ENCODE results near the gene LRTM2. TPM values are rescaled to one million over a fixed set of nuclear protein-coding genes. Genes with fewer than 3 reads are reported as not detected.

The LRTM2 gene
- total RNA-seq, 1 donor: not detected

DNA sequence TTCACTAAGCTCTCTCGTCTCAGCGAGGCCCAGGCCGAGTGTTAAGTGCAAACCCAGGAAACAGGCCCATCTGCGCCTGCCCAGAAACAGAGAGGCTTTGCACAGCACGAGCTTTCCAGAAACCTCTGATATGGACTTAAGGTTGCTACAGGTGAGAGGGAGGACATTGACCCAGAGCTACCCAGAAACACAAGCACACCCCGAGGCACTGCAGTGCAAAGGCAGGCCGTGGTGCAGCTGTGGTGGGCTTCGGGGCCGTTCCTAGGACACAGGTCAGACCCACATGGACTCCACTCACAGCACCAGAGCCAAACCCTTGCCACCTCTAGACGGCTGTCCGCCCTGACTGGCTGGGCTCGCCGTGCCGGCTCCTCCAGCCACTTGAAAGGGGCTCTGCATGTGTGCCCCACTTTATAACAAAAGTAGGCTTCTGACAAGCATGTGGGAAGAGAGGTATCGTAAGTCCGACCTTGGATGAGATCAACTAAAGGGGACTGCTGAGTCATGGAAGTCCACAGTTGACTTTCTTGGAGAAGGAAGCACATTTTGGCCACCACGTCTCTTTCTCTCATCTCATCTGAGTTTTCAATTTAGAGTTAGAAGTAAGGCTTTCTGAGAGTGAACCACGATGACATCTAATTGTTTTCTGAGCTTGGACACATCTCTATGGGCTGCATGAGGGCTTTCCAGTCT lies 59.9 kb downstream of the LRTM2 start:
- H2AFZ ChIP-seq (ENCODE audit: low read length): no peak overlapping the region
- no peaks in the 10 kb centered on the region for H3K9me3 ChIP-seq (ENCODE audit: low read depth, low read length)
- TF ChIP-seq, protein P1, sequence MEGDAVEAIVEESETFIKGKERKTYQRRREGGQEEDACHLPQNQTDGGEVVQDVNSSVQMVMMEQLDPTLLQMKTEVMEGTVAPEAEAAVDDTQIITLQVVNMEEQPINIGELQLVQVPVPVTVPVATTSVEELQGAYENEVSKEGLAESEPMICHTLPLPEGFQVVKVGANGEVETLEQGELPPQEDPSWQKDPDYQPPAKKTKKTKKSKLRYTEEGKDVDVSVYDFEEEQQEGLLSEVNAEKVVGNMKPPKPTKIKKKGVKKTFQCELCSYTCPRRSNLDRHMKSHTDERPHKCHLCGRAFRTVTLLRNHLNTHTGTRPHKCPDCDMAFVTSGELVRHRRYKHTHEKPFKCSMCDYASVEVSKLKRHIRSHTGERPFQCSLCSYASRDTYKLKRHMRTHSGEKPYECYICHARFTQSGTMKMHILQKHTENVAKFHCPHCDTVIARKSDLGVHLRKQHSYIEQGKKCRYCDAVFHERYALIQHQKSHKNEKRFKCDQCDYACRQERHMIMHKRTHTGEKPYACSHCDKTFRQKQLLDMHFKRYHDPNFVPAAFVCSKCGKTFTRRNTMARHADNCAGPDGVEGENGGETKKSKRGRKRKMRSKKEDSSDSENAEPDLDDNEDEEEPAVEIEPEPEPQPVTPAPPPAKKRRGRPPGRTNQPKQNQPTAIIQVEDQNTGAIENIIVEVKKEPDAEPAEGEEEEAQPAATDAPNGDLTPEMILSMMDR (IDR thresholded peaks at IDR 0.05; ENCODE audit: extremely low read depth, low read depth, low read length): no peak
- H3K4me2 ChIP-seq (ENCODE audit: insufficient read depth, low read length): no peak overlapping the region
- no peak overlapping the region for H3K4me3 ChIP-seq (ENCODE audit: insufficient read depth, low read length)
- peaks cover 57% of the 10 kb centered on the region for H3K27me3 ChIP-seq (ENCODE audit: insufficient read depth, low read length)
- H3K79me2 ChIP-seq (ENCODE audit: insufficient read depth, low read length): no peaks in the 10 kb centered on the region
- H3K36me3 ChIP-seq (ENCODE audit: insufficient read depth, low read length): no peaks in the 10 kb centered on the region
- no peaks in the 10 kb centered on the region for H3K4me1 ChIP-seq (ENCODE audit: insufficient read depth, low read length)
- no peak overlapping the region for H3K27ac ChIP-seq (ENCODE audit: low read depth, low read length)
- no peaks in the 10 kb centered on the region for H4K20me1 ChIP-seq (ENCODE audit: insufficient read depth, low read length)
- DNase-seq (ENCODE audit: insufficient read length, low spot score, missing footprints): no peak

DNA sequence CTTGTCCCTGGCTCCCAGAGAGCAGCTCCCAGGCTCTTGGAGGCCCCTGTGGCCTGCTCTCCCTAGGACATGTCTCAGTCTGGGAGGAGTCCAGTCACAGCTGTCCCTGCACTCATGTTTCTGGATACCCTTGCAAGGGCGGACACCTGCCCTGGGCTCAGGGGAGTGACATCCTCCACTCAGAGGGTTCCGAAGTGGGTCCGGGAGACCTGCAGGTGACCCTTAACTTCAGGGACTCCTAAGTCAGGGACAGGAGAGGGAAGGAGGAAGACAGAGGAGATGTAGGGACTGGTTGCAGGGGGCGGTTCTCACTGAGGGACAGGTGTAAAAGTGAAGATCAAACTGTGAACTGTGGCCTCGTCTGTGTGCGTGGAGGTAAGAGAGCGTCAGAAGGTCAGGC lies 60.5 kb downstream of the LRTM2 start:
- Histone ChIP-seq H3K4me1 (ENCODE audit: insufficient read depth, low read length) (no peaks in the 10 kb centered on the region), H3K27me3 (ENCODE audit: insufficient read depth, low read length) (peaks cover 58% of the 10 kb centered on the region), H3K79me2 (ENCODE audit: insufficient read depth, low read length) (no peaks in the 10 kb centered on the region), H3K9me3 (ENCODE audit: low read depth, low read length) (no peaks in the 10 kb centered on the region), H3K4me2 (ENCODE audit: insufficient read depth, low read length) (no peak overlapping the region), H3K27ac (ENCODE audit: low read depth, low read length) (no peak overlapping the region), H3K4me3 (ENCODE audit: insufficient read depth, low read length) (no peak overlapping the region), H2AFZ (ENCODE audit: low read length) (no peak overlapping the region), H3K36me3 (ENCODE audit: insufficient read depth, low read length) (no peaks in the 10 kb centered on the region), H4K20me1 (ENCODE audit: insufficient read depth, low read length) (no peaks in the 10 kb centered on the region)
- TF ChIP-seq, protein P1 (IDR thresholded peaks at IDR 0.05; ENCODE audit: extremely low read depth, low read depth, low read length): no peak
- no peak for DNase-seq (ENCODE audit: insufficient read length, low spot score, missing footprints)

DNA sequence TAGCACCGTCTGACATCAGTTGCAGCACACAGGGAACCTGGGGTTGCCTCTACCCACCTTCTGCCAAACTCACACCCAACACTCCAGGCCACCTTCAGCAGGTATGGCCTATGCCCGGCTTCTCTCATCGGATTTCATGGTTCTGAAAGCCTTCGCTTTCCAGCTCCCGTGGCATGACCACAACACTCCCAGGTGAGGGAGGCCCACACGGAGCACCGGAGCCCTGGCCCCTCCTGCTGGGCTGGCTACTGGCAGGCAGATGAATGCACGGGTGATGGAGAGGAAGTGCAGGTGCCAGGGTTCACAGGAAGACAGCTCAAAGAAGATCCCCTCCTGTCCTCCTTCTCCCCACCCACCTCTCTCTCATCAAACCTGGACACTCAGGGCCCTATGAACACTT lies 60.9 kb downstream of the LRTM2 start:
- no peaks in the 10 kb centered on the region for H3K9me3 ChIP-seq (ENCODE audit: low read depth, low read length)
- no peaks in the 10 kb centered on the region for H3K36me3 ChIP-seq (ENCODE audit: insufficient read depth, low read length)
- TF ChIP-seq, protein P1 (IDR thresholded peaks at IDR 0.05; ENCODE audit: extremely low read depth, low read depth, low read length): no peak
- peaks cover 57% of the 10 kb centered on the region for H3K27me3 ChIP-seq (ENCODE audit: insufficient read depth, low read length)
- no peak overlapping the region for H3K4me2 ChIP-seq (ENCODE audit: insufficient read depth, low read length)
- H3K4me1 ChIP-seq (ENCODE audit: insufficient read depth, low read length): no peaks in the 10 kb centered on the region
- no peak overlapping the region for H3K27ac ChIP-seq (ENCODE audit: low read depth, low read length)
- no peak overlapping the region for H2AFZ ChIP-seq (ENCODE audit: low read length)
- no peaks in the 10 kb centered on the region for H4K20me1 ChIP-seq (ENCODE audit: insufficient read depth, low read length)
- H3K4me3 ChIP-seq (ENCODE audit: insufficient read depth, low read length): no peak overlapping the region
- DNase-seq (ENCODE audit: insufficient read length, low spot score, missing footprints): no peak
- H3K79me2 ChIP-seq (ENCODE audit: insufficient read depth, low read length): no peaks in the 10 kb centered on the region

DNA sequence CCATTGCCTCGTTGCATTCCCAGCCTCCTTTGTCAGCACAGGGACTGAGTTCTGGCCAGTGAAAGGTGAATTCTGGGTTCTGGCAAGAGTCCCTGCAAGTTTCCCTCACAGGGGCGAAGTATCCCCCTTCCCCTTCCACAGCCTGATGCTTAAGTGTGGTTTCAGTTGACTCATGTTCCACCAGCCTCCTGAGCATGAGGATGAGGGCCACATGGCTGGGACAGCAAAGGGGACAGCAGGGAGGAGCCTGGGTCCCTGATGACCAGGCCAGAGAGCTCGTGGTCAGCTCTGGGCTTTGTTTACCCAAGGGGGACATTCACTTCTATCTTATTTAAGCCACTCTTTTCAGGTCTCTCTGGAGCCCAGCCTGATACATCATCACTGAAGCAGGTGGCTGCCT lies 61.6 kb downstream of the LRTM2 start:
- Histone ChIP-seq H3K4me3 (ENCODE audit: insufficient read depth, low read length) (no peak overlapping the region), H3K4me2 (ENCODE audit: insufficient read depth, low read length) (no peak overlapping the region), H3K79me2 (ENCODE audit: insufficient read depth, low read length) (no peaks in the 10 kb centered on the region), H3K4me1 (ENCODE audit: insufficient read depth, low read length) (no peaks in the 10 kb centered on the region), H4K20me1 (ENCODE audit: insufficient read depth, low read length) (no peaks in the 10 kb centered on the region), H3K36me3 (ENCODE audit: insufficient read depth, low read length) (no peaks in the 10 kb centered on the region), H3K27me3 (ENCODE audit: insufficient read depth, low read length) (peaks cover 56% of the 10 kb centered on the region), H2AFZ (ENCODE audit: low read length) (no peak overlapping the region), H3K9me3 (ENCODE audit: low read depth, low read length) (no peaks in the 10 kb centered on the region), H3K27ac (ENCODE audit: low read depth, low read length) (no peak overlapping the region)
- TF ChIP-seq, protein P1 (IDR thresholded peaks at IDR 0.05; ENCODE audit: extremely low read depth, low read depth, low read length): no peak
- no peak for DNase-seq (ENCODE audit: insufficient read length, low spot score, missing footprints)

Data from osteoblast (primary cell).